Neural cell (in vitro differentiated cells): Measurements from ENCODE around the gene CRIP3. TPM values are rescaled to one million over a fixed set of nuclear protein-coding genes. Genes with fewer than 3 reads are reported as not detected.

Experiments
- H2AFZ ChIP-seq: fragments of 200-600, 300-800 bp; sonication (generic), shearing (Covaris generic); 2 replicates; pipeline ENCODE4 v1.6.0; 2014; ENCODE audit warnings: low read depth, mild to moderate bottlenecking, antibody characterized with exemption, low read length, moderate library complexity
- H3F3A ChIP-seq: fragments of 200-600 bp; shearing (Covaris generic); 2 replicates; pipeline ENCODE4 v1.6.1; 2016; ENCODE audit warnings: mild to moderate bottlenecking, moderate library complexity, mixed read lengths, antibody characterized with exemption, low read length; ENCODE audit not compliant: insufficient read depth, poor library complexity, severe bottlenecking
- H3K27ac ChIP-seq: fragments of 200-600, 300-800 bp; sonication (generic), shearing (Covaris generic); 2 replicates; pipeline ENCODE4 v1.5.1; 2014; ENCODE audit warnings: mild to moderate bottlenecking, low read length, moderate library complexity
- H3K27me3 ChIP-seq: fragments of 300-800, 200-600 bp; sonication (generic), shearing (Covaris generic); 2 replicates; pipeline ENCODE4 v1.6.0; 2014; ENCODE audit warnings: mild to moderate bottlenecking, low read depth, low read length, moderate library complexity; ENCODE audit not compliant: insufficient read depth
- H3K36me3 ChIP-seq: fragments of 300-800, 200-600 bp; sonication (generic), shearing (Covaris generic); 2 replicates; pipeline ENCODE4 v1.5.1; 2014; ENCODE audit warnings: mild to moderate bottlenecking, antibody characterized with exemption, low read length, moderate library complexity; ENCODE audit not compliant: insufficient read depth
- H3K4me2 ChIP-seq: fragments of 300-800, 200-600 bp; sonication (generic), shearing (Covaris generic); 2 replicates; pipeline ENCODE4 v1.6.0; 2014; ENCODE audit warnings: mild to moderate bottlenecking, low read length
- H3K4me3 ChIP-seq: fragments of 300-800, 200-600 bp; sonication (generic), shearing (Covaris generic); 2 replicates; pipeline ENCODE4 v1.5.1; 2014; ENCODE audit warnings: mild to moderate bottlenecking, low read length, moderate library complexity
- H3K79me2 ChIP-seq: fragments of 200-600 bp; shearing (Covaris generic); replicated peaks from 2 replicates; pipeline ENCODE4 v1.6.0; 2014; ENCODE audit warnings: mild to moderate bottlenecking, low read length, moderate library complexity; ENCODE audit not compliant: insufficient read depth
- H3K9ac ChIP-seq: fragments of 300-800, 200-600 bp; sonication (generic), shearing (Covaris generic); 2 replicates; pipeline ENCODE4 v1.6.1; 2016; ENCODE audit warnings: mild to moderate bottlenecking, low read length, mixed read lengths
- H3K9me2 ChIP-seq: fragments of 200-600 bp; shearing (Covaris generic); 2 replicates; pipeline ENCODE4 v1.6.1; 2016; ENCODE audit warnings: mild to moderate bottlenecking, low read length, mixed read lengths; ENCODE audit not compliant: insufficient read depth
- H3K9me3 ChIP-seq: fragments of 200-600, 300-800 bp; sonication (generic), shearing (Covaris generic); 2 replicates; pipeline ENCODE4 v1.6.1; 2016; ENCODE audit warnings: mild to moderate bottlenecking, mixed run types, low read length, moderate library complexity, mixed read lengths
- H4K20me1 ChIP-seq: fragments of 200-600 bp; shearing (Covaris generic); 2 replicates; pipeline ENCODE4 v1.6.1; 2016; ENCODE audit warnings: mild to moderate bottlenecking, mixed run types; ENCODE audit not compliant: insufficient read depth
- EP300 ChIP-seq: fragments of 450-650 bp; conservative IDR thresholded peaks from 2 replicates; pipeline ENCODE4 v1.6.1; 2014; ENCODE audit warnings: antibody characterized with exemption, mild to moderate bottlenecking, moderate library complexity; ENCODE audit not compliant: poor library complexity, severe bottlenecking
- EZH2 ChIP-seq: fragments of 200-600, 300-800 bp; shearing (Covaris generic), sonication (generic); IDR thresholded peaks from 2 replicates; pipeline ENCODE4 v1.6.1; 2014; ENCODE audit warnings: antibody characterized with exemption, low read length, borderline replicate concordance, mild to moderate bottlenecking; ENCODE audit not compliant: insufficient read depth, poor library complexity, severe bottlenecking
- MXI1 ChIP-seq: fragments of 450-650 bp; conservative IDR thresholded peaks from 2 replicates; pipeline ENCODE4 v1.6.1; 2014; ENCODE audit warnings: antibody characterized with exemption, mild to moderate bottlenecking; ENCODE audit not compliant: poor library complexity, severe bottlenecking
- POLR2AphosphoS5 ChIP-seq: IDR thresholded peaks from 2 replicates; pipeline ENCODE4 v1.6.1; 2012
- RAD21 ChIP-seq: fragments of 450-650 bp; conservative IDR thresholded peaks from 2 replicates; pipeline ENCODE4 v1.6.1; 2014; ENCODE audit warnings: antibody characterized with exemption, mild to moderate bottlenecking, moderate library complexity
- SMC3 ChIP-seq: fragments of 450-650 bp; conservative IDR thresholded peaks from 2 replicates; pipeline ENCODE4 v1.6.1; 2014; ENCODE audit warnings: antibody characterized with exemption, mild to moderate bottlenecking, moderate library complexity; ENCODE audit not compliant: poor library complexity
- TAF1 ChIP-seq: IDR thresholded peaks from 2 replicates; pipeline ENCODE4 v1.6.1; 2012; ENCODE audit warnings: low read depth
- polyA minus RNA-seq: library from RNA; depleted of rRNA, polyadenylated mRNA; stranded (reverse); fragments of >200 nt; gene quantifications from 2 replicates; pipeline ENCODE4 v1.2.3, GENCODE V29; 2014
- polyA plus RNA-seq: library from polyadenylated mRNA; depleted of rRNA; stranded (reverse); fragments of >200 nt; gene quantifications from 2 replicates; pipeline ENCODE4 v1.2.3, GENCODE V29; 2014
- TF ChIP-seq, protein P1 (sequence below): IDR thresholded peaks from 2 replicates; pipeline ENCODE4 v1.6.1; 2012; ENCODE audit warnings: borderline replicate concordance
- TF ChIP-seq, protein P2 (sequence below): fragments of 450-650 bp; IDR thresholded peaks from 2 replicates; pipeline ENCODE4 v1.5.1; 2014; ENCODE audit warnings: antibody characterized with exemption, mild to moderate bottlenecking, moderate library complexity; ENCODE audit not compliant: poor library complexity, severe bottlenecking

The CRIP3 gene, protein sequence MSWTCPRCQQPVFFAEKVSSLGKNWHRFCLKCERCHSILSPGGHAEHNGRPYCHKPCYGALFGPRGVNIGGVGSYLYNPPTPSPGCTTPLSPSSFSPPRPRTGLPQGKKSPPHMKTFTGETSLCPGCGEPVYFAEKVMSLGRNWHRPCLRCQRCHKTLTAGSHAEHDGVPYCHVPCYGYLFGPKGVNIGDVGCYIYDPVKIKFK
- 3.7 and 11.6 TPM in 2 replicates for polyA plus RNA-seq
- polyA minus RNA-seq, result 1.9 and 2.7 TPM in 2 replicates

DNA sequence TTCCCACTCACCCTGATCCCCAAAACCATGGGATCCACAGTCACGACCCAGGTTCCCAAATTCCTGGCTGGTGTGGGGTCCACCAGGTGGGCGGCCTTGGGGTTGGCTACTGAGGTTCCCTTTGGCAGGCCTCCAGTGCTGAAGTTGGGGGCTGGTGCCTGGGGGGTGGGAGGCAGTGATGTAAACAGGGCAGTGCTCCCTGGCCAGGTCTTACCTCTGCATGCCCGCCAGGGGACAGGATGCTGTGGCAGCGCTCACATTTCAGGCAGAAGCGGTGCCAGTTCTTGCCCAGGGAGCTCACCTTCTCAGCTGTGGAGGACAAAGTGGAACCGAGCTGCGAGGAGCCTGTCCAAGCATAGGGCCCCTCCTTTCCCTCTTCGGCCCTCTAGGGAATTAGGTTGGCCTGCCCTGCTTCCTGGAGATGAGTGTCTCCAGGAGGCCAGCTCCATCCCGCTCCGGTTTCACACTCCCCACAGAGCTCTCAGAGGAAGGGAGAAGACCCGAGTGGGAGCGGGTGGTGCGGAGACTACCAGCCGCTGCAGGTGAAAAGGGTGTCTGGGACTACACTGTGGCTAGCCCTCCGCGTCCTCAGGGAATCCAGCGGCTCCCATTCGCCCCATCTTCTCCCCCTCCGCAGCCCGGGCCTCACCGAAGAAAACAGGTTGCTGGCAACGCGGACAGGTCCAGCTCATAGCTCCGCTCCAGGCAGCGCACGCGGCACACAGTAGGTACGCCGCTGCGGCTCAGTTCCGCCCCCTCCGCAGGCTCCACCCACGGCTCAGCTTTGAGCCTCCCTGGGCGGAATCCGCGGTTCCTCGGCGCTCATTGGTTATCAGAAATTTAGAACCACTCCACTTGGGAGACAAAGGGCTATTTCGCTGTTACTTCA is at the start of gene CRIP3:
Gene CRIP3 (minus strand): TSS at position 726 of the 889 bp plus-strand sequence. CDS start 34 bp downstream, at position 692.
- no peak within 1 kb of the TSS for H2AFZ ChIP-seq
- H3K27me3 ChIP-seq, result peaks cover 12% of the 10 kb centered on the region
- TF ChIP-seq SMC3, result no peak
- no peak for TF ChIP-seq POLR2AphosphoS5
- no peak for TF ChIP-seq MXI1
- TF ChIP-seq, protein P1, sequence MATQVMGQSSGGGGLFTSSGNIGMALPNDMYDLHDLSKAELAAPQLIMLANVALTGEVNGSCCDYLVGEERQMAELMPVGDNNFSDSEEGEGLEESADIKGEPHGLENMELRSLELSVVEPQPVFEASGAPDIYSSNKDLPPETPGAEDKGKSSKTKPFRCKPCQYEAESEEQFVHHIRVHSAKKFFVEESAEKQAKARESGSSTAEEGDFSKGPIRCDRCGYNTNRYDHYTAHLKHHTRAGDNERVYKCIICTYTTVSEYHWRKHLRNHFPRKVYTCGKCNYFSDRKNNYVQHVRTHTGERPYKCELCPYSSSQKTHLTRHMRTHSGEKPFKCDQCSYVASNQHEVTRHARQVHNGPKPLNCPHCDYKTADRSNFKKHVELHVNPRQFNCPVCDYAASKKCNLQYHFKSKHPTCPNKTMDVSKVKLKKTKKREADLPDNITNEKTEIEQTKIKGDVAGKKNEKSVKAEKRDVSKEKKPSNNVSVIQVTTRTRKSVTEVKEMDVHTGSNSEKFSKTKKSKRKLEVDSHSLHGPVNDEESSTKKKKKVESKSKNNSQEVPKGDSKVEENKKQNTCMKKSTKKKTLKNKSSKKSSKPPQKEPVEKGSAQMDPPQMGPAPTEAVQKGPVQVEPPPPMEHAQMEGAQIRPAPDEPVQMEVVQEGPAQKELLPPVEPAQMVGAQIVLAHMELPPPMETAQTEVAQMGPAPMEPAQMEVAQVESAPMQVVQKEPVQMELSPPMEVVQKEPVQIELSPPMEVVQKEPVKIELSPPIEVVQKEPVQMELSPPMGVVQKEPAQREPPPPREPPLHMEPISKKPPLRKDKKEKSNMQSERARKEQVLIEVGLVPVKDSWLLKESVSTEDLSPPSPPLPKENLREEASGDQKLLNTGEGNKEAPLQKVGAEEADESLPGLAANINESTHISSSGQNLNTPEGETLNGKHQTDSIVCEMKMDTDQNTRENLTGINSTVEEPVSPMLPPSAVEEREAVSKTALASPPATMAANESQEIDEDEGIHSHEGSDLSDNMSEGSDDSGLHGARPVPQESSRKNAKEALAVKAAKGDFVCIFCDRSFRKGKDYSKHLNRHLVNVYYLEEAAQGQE, result no peak
- TF ChIP-seq EZH2, result no peak
- TF ChIP-seq TAF1, result no peak
- TF ChIP-seq RAD21, result no peak
- TF ChIP-seq, protein P2, sequence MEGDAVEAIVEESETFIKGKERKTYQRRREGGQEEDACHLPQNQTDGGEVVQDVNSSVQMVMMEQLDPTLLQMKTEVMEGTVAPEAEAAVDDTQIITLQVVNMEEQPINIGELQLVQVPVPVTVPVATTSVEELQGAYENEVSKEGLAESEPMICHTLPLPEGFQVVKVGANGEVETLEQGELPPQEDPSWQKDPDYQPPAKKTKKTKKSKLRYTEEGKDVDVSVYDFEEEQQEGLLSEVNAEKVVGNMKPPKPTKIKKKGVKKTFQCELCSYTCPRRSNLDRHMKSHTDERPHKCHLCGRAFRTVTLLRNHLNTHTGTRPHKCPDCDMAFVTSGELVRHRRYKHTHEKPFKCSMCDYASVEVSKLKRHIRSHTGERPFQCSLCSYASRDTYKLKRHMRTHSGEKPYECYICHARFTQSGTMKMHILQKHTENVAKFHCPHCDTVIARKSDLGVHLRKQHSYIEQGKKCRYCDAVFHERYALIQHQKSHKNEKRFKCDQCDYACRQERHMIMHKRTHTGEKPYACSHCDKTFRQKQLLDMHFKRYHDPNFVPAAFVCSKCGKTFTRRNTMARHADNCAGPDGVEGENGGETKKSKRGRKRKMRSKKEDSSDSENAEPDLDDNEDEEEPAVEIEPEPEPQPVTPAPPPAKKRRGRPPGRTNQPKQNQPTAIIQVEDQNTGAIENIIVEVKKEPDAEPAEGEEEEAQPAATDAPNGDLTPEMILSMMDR, result no peak
- TF ChIP-seq EP300, result no peak
- H3K9me2 ChIP-seq, result no peaks in the 10 kb centered on the region
- no peaks in the 10 kb centered on the region for H3F3A ChIP-seq
- H3K79me2 ChIP-seq, result no peaks in the 10 kb centered on the region
- H3K36me3 ChIP-seq, result no peaks in the 10 kb centered on the region
- no peaks in the 10 kb centered on the region for H3K9me3 ChIP-seq
- no peak within 1 kb of the TSS for H3K4me2 ChIP-seq
- H3K9ac ChIP-seq, result no peak within 1 kb of the TSS
- H4K20me1 ChIP-seq, result no peaks in the 10 kb centered on the region
- H3K27ac ChIP-seq, result no peak within 1 kb of the TSS
- H3K4me3 ChIP-seq, result no peak within 1 kb of the TSS

DNA sequence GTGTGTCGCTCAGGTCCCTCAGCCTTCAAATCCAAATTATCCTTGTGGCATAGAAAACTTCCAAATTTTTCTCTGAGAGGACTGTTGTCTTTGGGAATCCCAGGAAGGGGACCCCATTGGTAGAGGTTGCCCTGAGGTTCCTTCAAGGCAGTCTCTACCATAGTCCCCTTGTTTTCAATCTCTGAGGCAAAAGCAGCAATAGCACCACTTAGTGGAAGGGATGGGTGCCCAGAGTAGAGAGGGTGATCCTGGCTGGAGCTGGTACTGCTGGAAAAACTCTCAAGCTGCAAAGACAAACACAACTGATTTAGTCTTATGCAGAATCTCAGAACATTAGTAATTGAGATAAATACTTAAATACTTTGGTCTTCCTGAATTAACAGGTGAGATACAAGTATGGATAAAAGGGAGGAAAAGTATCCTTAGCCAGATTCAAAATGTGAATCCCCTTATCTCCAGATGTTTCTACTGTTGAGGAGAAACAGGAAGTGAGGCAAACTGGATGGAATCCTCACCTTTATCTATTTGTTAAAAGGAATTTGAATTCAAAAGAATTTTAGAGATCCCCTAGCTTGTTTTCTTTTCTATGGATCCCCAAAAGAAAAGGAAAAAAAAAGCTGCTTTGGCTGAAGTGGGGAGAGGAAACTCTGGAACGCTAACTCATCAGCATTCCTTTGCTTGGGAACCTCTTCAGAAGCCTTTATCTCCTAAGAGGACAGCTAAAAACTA is 47.4 kb upstream of the CRIP3 start:
- no peaks in the 10 kb centered on the region for H3K9me2 ChIP-seq
- H3K4me2 ChIP-seq, result no peak overlapping the region
- no peaks in the 10 kb centered on the region for H4K20me1 ChIP-seq
- no peaks in the 10 kb centered on the region for H3K79me2 ChIP-seq
- H3K27ac ChIP-seq, result no peak overlapping the region
- no peaks in the 10 kb centered on the region for H3F3A ChIP-seq
- H3K4me3 ChIP-seq, result no peak overlapping the region
- TF ChIP-seq EZH2 (no peak), SMC3 (no peak), MXI1 (no peak), EP300 (no peak), POLR2AphosphoS5 (no peak), RAD21 (no peak), TAF1 (no peak)
- TF ChIP-seq, protein P1, result no peak
- TF ChIP-seq, protein P2, result no peak
- H3K9ac ChIP-seq, result no peak overlapping the region
- no peaks in the 10 kb centered on the region for H3K27me3 ChIP-seq
- no peak overlapping the region for H2AFZ ChIP-seq
- H3K36me3 ChIP-seq, result peaks cover 12% of the 10 kb centered on the region
- no peaks in the 10 kb centered on the region for H3K9me3 ChIP-seq
